Osteocyte (in vitro differentiated cells): ENCODE data around the gene GRIK5. TPM values are rescaled to one million over a fixed set of nuclear protein-coding genes. Genes with fewer than 3 reads are reported as not detected.
"Not testable (repeated sequence)": the region's sequence is repeated elsewhere in the genome, so short reads cannot be mapped to it uniquely, and the experiment has no call there.

Source experiments
- DNase-seq: peaks from one replicate; pipeline ENCODE4 v3.0.0; 2021; ENCODE audit warnings: mixed read lengths; ENCODE audit not compliant: unreplicated experiment; ENCODE audit errors: extremely low spot score
- H3K27ac Mint-ChIP-seq: one replicate; pipeline ENCODE4 v1.8.0; 2021; ENCODE audit warnings: mild to moderate bottlenecking, mixed read lengths; ENCODE audit not compliant: unreplicated experiment
- H3K27me3 Mint-ChIP-seq: one replicate; pipeline ENCODE4 v1.8.0; 2021; ENCODE audit warnings: mixed read lengths; ENCODE audit not compliant: unreplicated experiment
- H3K36me3 Mint-ChIP-seq: one replicate; pipeline ENCODE4 v1.8.0; 2021; ENCODE audit warnings: mixed read lengths; ENCODE audit not compliant: unreplicated experiment
- H3K4me1 Mint-ChIP-seq: one replicate; pipeline ENCODE4 v1.8.0; 2021; ENCODE audit warnings: mixed read lengths; ENCODE audit not compliant: unreplicated experiment
- H3K4me3 Mint-ChIP-seq: one replicate; pipeline ENCODE4 v1.8.0; 2021; ENCODE audit warnings: mild to moderate bottlenecking, moderate library complexity, mixed read lengths; ENCODE audit not compliant: unreplicated experiment
- H3K9me3 Mint-ChIP-seq: one replicate; pipeline ENCODE4 v1.8.0; 2021; ENCODE audit warnings: mixed read lengths; ENCODE audit not compliant: unreplicated experiment
- CTCF ChIP-seq: fragments of 200-600 bp; sonication (generic); IDR thresholded peaks from 2 replicates; pipeline ENCODE4 v1.5.0; 2021; ENCODE audit warnings: antibody characterized with exemption, mild to moderate bottlenecking, moderate library complexity
- total RNA-seq: library from RNA; stranded (reverse); gene quantifications from 2 replicates; pipeline ENCODE4 v1.2.1, GENCODE V29; 2021

The GRIK5 gene
- total RNA-seq, 1 donor from 2014 or later = 0.38 TPM

GRCh38 chr19:42017040-42017439 lies 53.0 kb downstream of the GRIK5 start:
- Mint-ChIP-seq H3K9me3 (no peaks in the 10 kb centered on the region), H3K27ac (no peak overlapping the region), H3K36me3 (no peaks in the 10 kb centered on the region), H3K4me1 (no peaks in the 10 kb centered on the region), H3K27me3 (peaks cover 9% of the 10 kb centered on the region), H3K4me3 (no peak overlapping the region)
- no peak for TF ChIP-seq CTCF
- DNase-seq = no peak

- DNase-seq, H3K9me3 Mint-ChIP-seq, H3K27ac Mint-ChIP-seq, H3K4me3 Mint-ChIP-seq, H3K27me3 Mint-ChIP-seq, H3K36me3 Mint-ChIP-seq: not testable (repeated sequence)
- peaks cover 15% of the 10 kb centered on the region for H3K4me1 Mint-ChIP-seq
These were observed 57.3 kb downstream of the GRIK5 start for GRCh38 chr19:42012747-42013146.

GRCh38 chr19:42010245-42011126 lies 59.5 kb downstream of the GRIK5 start:
- TF ChIP-seq CTCF = no peak
- H3K27me3 Mint-ChIP-seq = peaks cover 5% of the 10 kb centered on the region
- peak overlapping the region; percentile 82 for H3K27ac Mint-ChIP-seq
- H3K36me3 Mint-ChIP-seq = no peaks in the 10 kb centered on the region
- no peak overlapping the region for H3K4me3 Mint-ChIP-seq
- H3K4me1 Mint-ChIP-seq = peaks cover 15% of the 10 kb centered on the region
- no peak for DNase-seq
- H3K9me3 Mint-ChIP-seq = no peaks in the 10 kb centered on the region

- Mint-ChIP-seq H3K27me3 (peaks cover 17% of the 10 kb centered on the region), H3K4me3 (no peak overlapping the region), H3K9me3 (no peaks in the 10 kb centered on the region), H3K36me3 (no peaks in the 10 kb centered on the region), H3K27ac (peak overlapping the region; percentile 31), H3K4me1 (peaks cover 15% of the 10 kb centered on the region)
- TF ChIP-seq CTCF = no peak
- DNase-seq = no peak
These were observed 63.4 kb downstream of the GRIK5 start for GRCh38 chr19:42006569-42006968.

GRCh38 chr19:42005504-42005903 lies 64.5 kb downstream of the GRIK5 start:
- H3K27me3 Mint-ChIP-seq = peaks cover 28% of the 10 kb centered on the region
- peaks cover 9% of the 10 kb centered on the region for H3K4me1 Mint-ChIP-seq
- no peak overlapping the region for H3K27ac Mint-ChIP-seq
- no peak for TF ChIP-seq CTCF
- DNase-seq = no peak
- H3K36me3 Mint-ChIP-seq = no peaks in the 10 kb centered on the region
- no peaks in the 10 kb centered on the region for H3K9me3 Mint-ChIP-seq
- H3K4me3 Mint-ChIP-seq = no peak overlapping the region
